ENCODE measurements around the gene GRIK2.

DNA sequence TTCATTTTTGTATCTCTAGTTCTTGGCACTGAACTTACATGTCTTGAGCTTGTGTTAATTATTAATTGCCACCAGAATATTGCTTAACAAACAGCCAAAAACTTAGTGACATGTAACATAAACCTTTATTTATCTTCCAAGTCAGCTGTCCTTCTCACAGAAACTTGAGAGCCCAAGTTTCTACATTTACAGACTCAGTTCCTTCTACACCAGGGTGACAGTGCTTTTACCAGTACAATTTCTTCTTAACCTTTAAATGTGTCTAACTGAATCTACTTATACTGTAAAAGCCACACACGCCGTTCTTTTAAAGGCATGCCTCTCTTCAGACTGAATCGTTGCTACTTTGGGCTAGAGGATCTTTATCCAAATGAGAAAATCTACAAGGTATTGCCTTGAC lies 539.2 kb downstream of the GRIK2 start:
- TF ChIP-seq, protein P1, sequence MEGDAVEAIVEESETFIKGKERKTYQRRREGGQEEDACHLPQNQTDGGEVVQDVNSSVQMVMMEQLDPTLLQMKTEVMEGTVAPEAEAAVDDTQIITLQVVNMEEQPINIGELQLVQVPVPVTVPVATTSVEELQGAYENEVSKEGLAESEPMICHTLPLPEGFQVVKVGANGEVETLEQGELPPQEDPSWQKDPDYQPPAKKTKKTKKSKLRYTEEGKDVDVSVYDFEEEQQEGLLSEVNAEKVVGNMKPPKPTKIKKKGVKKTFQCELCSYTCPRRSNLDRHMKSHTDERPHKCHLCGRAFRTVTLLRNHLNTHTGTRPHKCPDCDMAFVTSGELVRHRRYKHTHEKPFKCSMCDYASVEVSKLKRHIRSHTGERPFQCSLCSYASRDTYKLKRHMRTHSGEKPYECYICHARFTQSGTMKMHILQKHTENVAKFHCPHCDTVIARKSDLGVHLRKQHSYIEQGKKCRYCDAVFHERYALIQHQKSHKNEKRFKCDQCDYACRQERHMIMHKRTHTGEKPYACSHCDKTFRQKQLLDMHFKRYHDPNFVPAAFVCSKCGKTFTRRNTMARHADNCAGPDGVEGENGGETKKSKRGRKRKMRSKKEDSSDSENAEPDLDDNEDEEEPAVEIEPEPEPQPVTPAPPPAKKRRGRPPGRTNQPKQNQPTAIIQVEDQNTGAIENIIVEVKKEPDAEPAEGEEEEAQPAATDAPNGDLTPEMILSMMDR (IDR thresholded peaks at IDR 0.05): no peak
- TF ChIP-seq POLR2A (IDR thresholded peaks at IDR 0.05): no peak

All from heart left ventricle (tissue), 13 donors.